Left lung (tissue), 10 donors: ENCODE results near the gene POU1F1. TPM values are rescaled to one million over a fixed set of nuclear protein-coding genes. Genes with fewer than 3 reads are reported as not detected.
A peak's percentile ranks its signal among the peaks of the same experiment; 100 is the strongest.
"Not testable (repeated sequence)": the region's sequence is repeated elsewhere in the genome, so short reads cannot be mapped to it uniquely, and the experiment has no call there.

Source experiments
- ATAC-seq: fragments of 200-7000 bp; cut with Tn5 transposase; one replicate; pipeline ENCODE4 v1.9.1; 2020; ENCODE audit warnings: moderate library complexity
- DNase-seq, 4 donors: peaks; one replicate each; pipeline ENCODE4 v3.0.0-alpha.2; 2013 to 2020
- H3K27ac ChIP-seq, 2 donors: fragments of 200-600 bp; sonication (generic) in 1 of 2; one replicate each; pipeline versions ENCODE4 v1.5.0 to v1.8.0; 2020 to 2021
- H3K27me3 ChIP-seq, 2 donors: fragments of 200-600 bp; sonication (generic) in 1 of 2; one replicate each; pipeline versions ENCODE4 v1.5.0 to v1.8.0; 2020 to 2021
- H3K36me3 ChIP-seq, 2 donors: fragments of 200-600 bp; sonication (generic) in 1 of 2; one replicate each; pipeline versions ENCODE4 v1.5.0 to v1.8.0; 2020 to 2021
- H3K4me1 ChIP-seq, 2 donors: fragments of 200-600 bp; one replicate each; pipeline ENCODE4 v1.8.0; 2021
- H3K4me3 ChIP-seq, 2 donors: fragments of 200-600 bp; sonication (generic) in 1 of 2; one replicate each; pipeline versions ENCODE4 v1.5.0 to v1.8.0; 2020 to 2021; ENCODE audit warnings: mild to moderate bottlenecking in 1 of 2
- H3K9me3 ChIP-seq, 2 donors: fragments of 200-600 bp; sonication (generic) in 1 of 2; one replicate each; pipeline versions ENCODE4 v1.5.0 to v1.8.0; 2020 to 2021
- CTCF ChIP-seq, 2 donors: fragments of 200-600 bp; sonication (generic) in 1 of 2; IDR thresholded peaks; one replicate each; pipeline versions ENCODE4 v1.5.0 to v1.8.0; 2021; ENCODE audit warnings: antibody characterized with exemption in 2 of 2
- intact Hi-C, 2 donors: fragments of 100-400 bp; cut with DNase I; formaldehyde crosslinking; loops; one replicate each; pipeline versions ENCODE4 v1.11.2 to v1.14.2; 2022
- polyA plus RNA-seq, 6 donors: library from polyadenylated mRNA; unstranded; fragments of 120-200 nt; gene quantifications; one replicate each; pipeline ENCODE4 v1.2.1, GENCODE V29; 2013; ENCODE audit not compliant: insufficient read length in 6 of 6
- total RNA-seq, 2 donors: library from RNA; stranded (reverse); fragmentation: NEBNext Ultra II Directional; extraction: Animal tissue kit (Norgen Biotek cat#: 25700); gene quantifications; one replicate each; pipeline ENCODE4 v1.2.1, GENCODE V29; 2021
- donor health status: DM: no; HTN: yes; CAD: no.
- donor health status: DM: no; HTN: no; CAD: no.

Gene POU1F1
- total and polyA plus RNA-seq, 8 donors = 0.17 TPM; not detected in 7

- no peak for TF ChIP-seq CTCF (IDR thresholded peaks at IDR 0.05)
- intact Hi-C loops = no loop called here
- DNase-seq = no peak
- no peaks in the 10 kb centered on the region for H3K9me3 ChIP-seq
- no peaks in the 10 kb centered on the region for H3K27me3 ChIP-seq
- H3K4me3 ChIP-seq = no peak overlapping the region
- no peak for ATAC-seq
- peak overlapping the region in 1 of 2 donors; percentile 39 for H3K27ac ChIP-seq
- H3K4me1 ChIP-seq = peaks cover 0 to 6% of the 10 kb centered on the region in 2 donors
- no peaks in the 10 kb centered on the region for H3K36me3 ChIP-seq
These were observed 8.3 kb downstream of the POU1F1 start for GRCh38 chr3:87267953-87268645.

GRCh38 chr3:87261925-87262324 lies 14.5 kb downstream of the POU1F1 start:
- Histone ChIP-seq H3K4me1 (peaks cover 0 to 5% of the 10 kb centered on the region in 2 donors), H3K4me3 (no peak overlapping the region), H3K27me3 (no peaks in the 10 kb centered on the region), H3K9me3 (no peaks in the 10 kb centered on the region), H3K27ac (no peak overlapping the region), H3K36me3 (no peaks in the 10 kb centered on the region)
- no peak for TF ChIP-seq CTCF (IDR thresholded peaks at IDR 0.05)
- DNase-seq (no peak), ATAC-seq (no peak)
- intact Hi-C loops = no loop called here

GRCh38 chr3:87260270-87260669 lies 16.1 kb downstream of the POU1F1 start:
- peak; percentile 64 for TF ChIP-seq CTCF (IDR thresholded peaks at IDR 0.05)
- peaks cover 0 to 5% of the 10 kb centered on the region in 2 donors for H3K4me1 ChIP-seq
- no peaks in the 10 kb centered on the region for H3K9me3 ChIP-seq
- no peak overlapping the region for H3K27ac ChIP-seq
- intact Hi-C loops = no loop called here
- H3K4me3 ChIP-seq = no peak overlapping the region
- ATAC-seq (peak; percentile 61), DNase-seq (peak in 2 of 4 donors; percentile 19 to 39)
- no peaks in the 10 kb centered on the region for H3K36me3 ChIP-seq
- no peaks in the 10 kb centered on the region for H3K27me3 ChIP-seq

GRCh38 chr3:87250009-87250408 lies 26.4 kb downstream of the POU1F1 start:
- H3K27me3 ChIP-seq = no peaks in the 10 kb centered on the region
- TF ChIP-seq CTCF (IDR thresholded peaks at IDR 0.05) = no peak
- H3K36me3 ChIP-seq = peaks cover 0 to 56% of the 10 kb centered on the region in 2 donors

GRCh38 chr3:87248831-87249230 lies 27.6 kb downstream of the POU1F1 start:
- Histone ChIP-seq H3K27ac (no peak overlapping the region), H3K27me3 (no peaks in the 10 kb centered on the region), H3K36me3 (peaks cover 0 to 47% of the 10 kb centered on the region in 2 donors), H3K4me1 (no peaks in the 10 kb centered on the region), H3K4me3 (no peak overlapping the region), H3K9me3 (no peaks in the 10 kb centered on the region)
- ATAC-seq (no peak), DNase-seq (no peak)
- intact Hi-C loops = no loop called here
- no peak for TF ChIP-seq CTCF (IDR thresholded peaks at IDR 0.05)

More at GRCh38 chr3:87250009-87250408, 26.4 kb downstream of the POU1F1 start:
- DNase-seq (no peak), ATAC-seq (no peak)
- Histone ChIP-seq H3K4me1 (no peaks in the 10 kb centered on the region), H3K9me3 (no peaks in the 10 kb centered on the region), H3K27ac (no peak overlapping the region), H3K4me3 (no peak overlapping the region)
- intact Hi-C loops = no loop called here

GRCh38 chr3:87248231-87248630 lies 28.2 kb downstream of the POU1F1 start:
- intact Hi-C loops, DNase-seq, ATAC-seq, H3K4me1 ChIP-seq, H3K27ac ChIP-seq, H3K9me3 ChIP-seq, H3K27me3 ChIP-seq, H3K4me3 ChIP-seq: not testable (repeated sequence)
- peaks cover 0 to 41% of the 10 kb centered on the region in 2 donors for H3K36me3 ChIP-seq
